Activated T-cell treated with anti-CD3 and anti-CD28 coated beads, Interleukin-2, amount 50 U/mL, for 72 hours (primary cell): Measurements from ENCODE around the gene GRAMD1A. TPM values are rescaled to one million over a fixed set of nuclear protein-coding genes. Genes with fewer than 3 reads are reported as not detected.

Source experiments
- ATAC-seq, 2 donors: fragments of 150-1000 bp; cut with Tn5 transposase; replicated peaks in 1 of 2; 2 replicates each; pipeline ENCODE4 v1.10.0; 2021; ENCODE audit warnings: moderate library complexity in 2 of 2, mild to moderate bottlenecking in 1 of 2
- DNase-seq, 2 donors: peaks; one replicate each; pipeline ENCODE4 v3.0.0; 2021 to 2022; ENCODE audit warnings: mixed read lengths in 1 of 2
- H3K27ac Mint-ChIP-seq: one replicate; pipeline ENCODE4 v1.8.0; 2022; ENCODE audit warnings: mild to moderate bottlenecking, moderate library complexity, mixed read lengths
- H3K27me3 Mint-ChIP-seq: one replicate; pipeline ENCODE4 v1.8.0; 2022; ENCODE audit warnings: low read depth, mixed read lengths
- H3K36me3 Mint-ChIP-seq, 2 donors: one replicate each; pipeline ENCODE4 v1.8.0; 2022; ENCODE audit warnings: mixed read lengths in 2 of 2, mild to moderate bottlenecking in 1 of 2; ENCODE audit not compliant: insufficient read depth in 2 of 2
- H3K4me1 Mint-ChIP-seq: one replicate; pipeline ENCODE4 v1.8.0; 2022; ENCODE audit warnings: low read depth, mixed read lengths
- H3K4me3 Mint-ChIP-seq, 2 donors: one replicate each; pipeline ENCODE4 v1.8.0; 2022; ENCODE audit warnings: mild to moderate bottlenecking in 2 of 2, mixed read lengths in 2 of 2, moderate library complexity in 2 of 2
- H3K9me3 Mint-ChIP-seq, 2 donors: one replicate each; pipeline ENCODE4 v1.8.0; 2022; ENCODE audit warnings: mixed read lengths in 2 of 2
- total RNA-seq, 2 donors: library from RNA; stranded (reverse); gene quantifications; one replicate each; pipeline ENCODE4 v1.2.3, GENCODE V29; 2022

Gene GRAMD1A
- total RNA-seq: 100 to 1,000 TPM; 233 to 236 TPM

DNA sequence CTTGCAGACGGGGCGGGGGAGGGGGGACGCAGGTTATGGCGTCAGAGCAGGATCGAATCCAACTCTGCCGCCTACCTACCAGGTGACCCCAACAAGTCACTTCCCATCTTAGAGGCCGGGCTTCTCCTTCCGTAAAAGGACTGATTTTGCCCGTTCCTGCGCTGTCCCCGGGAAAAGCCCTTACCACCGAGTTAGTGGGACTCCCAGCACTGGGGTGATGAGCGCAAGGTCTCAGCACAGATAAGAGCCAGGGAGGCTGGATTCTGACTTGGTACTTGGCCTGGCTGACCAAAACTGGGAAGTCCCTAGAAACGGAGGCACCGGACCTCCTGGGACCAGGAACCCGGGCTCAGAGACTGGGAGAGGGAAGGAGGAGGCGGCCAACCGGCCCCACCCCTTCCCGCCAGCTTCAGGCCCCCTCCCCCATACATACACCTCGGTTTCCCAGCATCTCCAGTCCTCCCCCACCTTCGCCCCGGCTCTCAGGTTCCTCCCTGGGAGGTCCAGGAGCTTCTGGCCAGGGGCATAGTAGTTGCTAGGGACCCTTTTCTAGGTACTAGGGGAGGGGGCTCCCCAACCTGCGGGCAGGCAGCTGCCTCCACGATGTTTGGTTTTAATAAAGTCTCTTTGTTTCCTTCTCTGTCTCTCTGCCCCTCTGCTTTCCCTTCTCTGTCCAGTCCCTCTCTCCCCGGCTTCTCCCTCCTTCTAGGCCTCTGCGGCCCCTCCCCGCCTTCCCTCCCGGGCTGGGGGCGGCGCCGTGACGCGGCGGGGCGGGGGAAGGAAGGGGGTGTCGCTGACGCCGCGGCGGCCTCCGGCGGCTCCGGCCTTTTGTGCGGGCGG is at the start of gene GRAMD1A:
Gene GRAMD1A (plus strand): TSS at position 826 of the 840 bp plus-strand sequence. CDS start 156 bp downstream, outside the sequence.
- peak within 1 kb of the TSS; percentile 87 to 98 for H3K4me3 Mint-ChIP-seq
- peaks cover 72% of the 10 kb centered on the region for H3K4me1 Mint-ChIP-seq
- H3K9me3 Mint-ChIP-seq: no peaks in the 10 kb centered on the region
- DNase-seq (peak; percentile 81 to 88), ATAC-seq (peak; percentile 72 to 73)
- H3K27me3 Mint-ChIP-seq: no peaks in the 10 kb centered on the region
- H3K36me3 Mint-ChIP-seq: peaks cover 22 to 32% of the 10 kb centered on the region in 2 donors
- peak within 1 kb of the TSS; percentile 85 for H3K27ac Mint-ChIP-seq

DNA sequence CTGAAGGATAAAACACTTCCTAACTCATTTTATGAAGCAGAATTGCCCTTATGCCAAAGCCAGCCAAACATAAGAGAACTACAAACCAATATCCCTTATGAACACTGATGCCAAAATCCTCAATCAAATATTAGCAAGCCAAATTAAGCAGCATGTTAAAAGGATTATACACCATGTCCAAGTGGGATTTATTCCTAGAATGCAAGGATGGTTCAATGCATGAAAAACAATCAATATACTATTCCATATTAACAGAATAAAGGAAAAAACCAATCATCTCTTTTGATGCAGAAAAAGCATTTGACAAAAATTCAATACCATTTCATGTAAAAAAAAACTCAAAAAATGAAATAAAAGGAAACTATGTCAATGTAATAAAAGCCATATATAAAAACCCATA is 47.0 kb upstream of the GRAMD1A start:
- H3K9me3 Mint-ChIP-seq: peaks cover 28 to 33% of the 10 kb centered on the region in 2 donors

DNA sequence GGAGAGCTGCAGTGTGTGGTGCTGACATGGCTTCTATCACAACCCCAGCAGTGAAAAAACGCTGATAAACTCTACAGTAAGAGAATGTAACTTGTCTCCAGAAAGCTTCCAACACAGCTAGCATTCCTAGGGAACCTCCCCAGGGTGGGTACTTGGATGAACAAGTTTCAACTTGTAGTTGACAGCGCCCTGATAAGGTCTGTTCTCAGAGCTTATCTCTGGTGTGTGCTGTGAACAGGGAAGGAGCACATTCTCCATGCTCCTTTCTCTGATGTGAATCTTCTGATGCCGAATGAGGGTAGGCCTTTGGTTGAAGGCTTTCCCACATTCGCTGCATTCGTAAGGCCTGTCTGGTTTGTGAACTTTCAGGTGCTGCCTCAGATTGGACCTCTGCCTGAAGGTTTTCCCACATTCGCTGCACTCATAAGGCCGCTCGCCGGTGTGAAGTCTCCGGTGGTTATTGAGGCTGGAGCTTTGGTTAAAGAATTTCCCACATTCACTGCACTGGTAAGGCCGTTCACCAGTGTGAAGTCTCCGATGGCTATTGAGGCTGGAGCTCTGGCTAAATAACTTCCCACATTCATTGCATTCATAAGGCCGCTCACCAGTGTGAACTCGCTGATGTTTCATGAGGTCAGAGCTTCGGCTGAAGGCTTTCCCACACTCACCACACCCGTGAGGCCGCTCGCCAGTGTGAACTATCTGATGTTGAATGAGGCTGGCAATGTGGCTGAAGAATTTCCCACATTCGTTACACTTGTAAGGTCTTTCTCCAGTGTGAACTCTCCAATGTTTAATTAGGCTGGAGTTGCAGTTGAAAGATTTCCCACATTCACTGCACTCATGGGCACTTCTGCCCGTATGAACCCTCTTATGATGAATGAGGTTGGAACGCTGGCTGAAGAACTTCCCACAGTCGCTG is 42.0 kb upstream of the GRAMD1A start:
- ATAC-seq (no peak), DNase-seq (no peak)
- Mint-ChIP-seq H3K27ac (no peak overlapping the region), H3K4me1 (peaks cover 21% of the 10 kb centered on the region), H3K4me3 (no peak overlapping the region), H3K27me3 (no peaks in the 10 kb centered on the region), H3K36me3 (peaks cover 64 to 85% of the 10 kb centered on the region in 2 donors), H3K9me3 (peaks cover 30 to 44% of the 10 kb centered on the region in 2 donors)

More for the DNA sequence above, 47.0 kb upstream of the GRAMD1A start:
- ATAC-seq: no peak
- H3K36me3 Mint-ChIP-seq: peaks cover 39 to 74% of the 10 kb centered on the region in 2 donors
- no peak overlapping the region for H3K27ac Mint-ChIP-seq
- DNase-seq: no peak
- H3K27me3 Mint-ChIP-seq: no peaks in the 10 kb centered on the region
- no peak overlapping the region for H3K4me3 Mint-ChIP-seq
- no peaks in the 10 kb centered on the region for H3K4me1 Mint-ChIP-seq

DNA sequence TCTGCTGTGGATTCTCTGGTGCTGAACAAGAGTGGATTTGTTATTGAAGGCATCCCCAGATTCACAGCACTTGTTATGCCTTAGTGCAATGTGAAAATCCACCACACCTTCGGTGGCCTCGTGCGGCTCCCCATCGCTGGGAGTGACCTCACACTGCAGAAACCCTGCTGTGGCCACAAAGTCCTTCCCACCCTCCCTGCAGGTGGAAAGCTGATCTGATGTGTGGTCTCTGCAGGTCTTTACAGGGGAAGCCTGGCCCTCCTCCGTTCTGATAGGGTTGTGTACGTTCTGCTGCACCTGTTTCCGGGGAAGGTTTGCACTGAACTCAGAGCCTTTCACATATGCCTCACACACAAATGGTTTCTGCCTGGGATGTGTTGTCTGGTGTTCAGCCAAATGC is 41.1 kb upstream of the GRAMD1A start:
- Mint-ChIP-seq H3K9me3 (peaks cover 29 to 44% of the 10 kb centered on the region in 2 donors), H3K4me3 (no peak overlapping the region), H3K27me3 (no peaks in the 10 kb centered on the region), H3K27ac (no peak overlapping the region), H3K4me1 (peaks cover 25% of the 10 kb centered on the region), H3K36me3 (peaks cover 66 to 80% of the 10 kb centered on the region in 2 donors)
- no peak for ATAC-seq
- no peak for DNase-seq

DNA sequence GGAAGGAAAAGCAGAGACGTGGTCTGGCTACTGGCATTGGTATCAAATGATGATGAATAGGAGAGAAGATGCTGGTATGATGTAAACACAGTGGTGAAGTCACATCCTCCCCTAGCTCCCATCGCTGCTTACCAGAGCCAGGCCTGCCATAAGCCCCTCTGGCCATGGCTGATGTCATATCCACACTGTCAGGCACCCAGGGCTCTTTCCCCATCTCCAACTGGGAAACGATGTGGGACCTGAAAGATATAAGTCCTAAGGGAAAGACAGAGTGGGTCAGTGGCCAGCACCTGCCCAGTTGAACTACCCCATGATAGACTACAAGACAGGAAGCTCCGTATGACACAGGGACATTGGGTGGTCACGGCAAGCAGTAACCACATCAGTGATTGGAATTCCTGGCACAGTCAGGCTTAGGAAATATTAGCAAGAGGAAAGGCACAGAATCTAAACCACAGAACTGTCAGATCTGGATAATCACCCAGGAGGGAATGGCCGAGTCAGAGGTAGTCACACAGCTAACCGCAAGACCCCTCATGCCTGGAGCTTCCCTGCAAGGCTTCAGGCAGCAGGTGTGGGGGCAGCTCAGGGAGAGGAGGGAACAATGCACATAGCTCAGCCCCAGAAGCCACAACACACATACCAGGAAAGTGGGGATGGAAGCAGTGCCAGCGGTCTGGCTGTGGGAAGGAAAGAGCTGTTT is 39.9 kb upstream of the GRAMD1A start:
- H3K27me3 Mint-ChIP-seq: no peaks in the 10 kb centered on the region
- H3K9me3 Mint-ChIP-seq: peaks cover 25 to 40% of the 10 kb centered on the region in 2 donors

DNA sequence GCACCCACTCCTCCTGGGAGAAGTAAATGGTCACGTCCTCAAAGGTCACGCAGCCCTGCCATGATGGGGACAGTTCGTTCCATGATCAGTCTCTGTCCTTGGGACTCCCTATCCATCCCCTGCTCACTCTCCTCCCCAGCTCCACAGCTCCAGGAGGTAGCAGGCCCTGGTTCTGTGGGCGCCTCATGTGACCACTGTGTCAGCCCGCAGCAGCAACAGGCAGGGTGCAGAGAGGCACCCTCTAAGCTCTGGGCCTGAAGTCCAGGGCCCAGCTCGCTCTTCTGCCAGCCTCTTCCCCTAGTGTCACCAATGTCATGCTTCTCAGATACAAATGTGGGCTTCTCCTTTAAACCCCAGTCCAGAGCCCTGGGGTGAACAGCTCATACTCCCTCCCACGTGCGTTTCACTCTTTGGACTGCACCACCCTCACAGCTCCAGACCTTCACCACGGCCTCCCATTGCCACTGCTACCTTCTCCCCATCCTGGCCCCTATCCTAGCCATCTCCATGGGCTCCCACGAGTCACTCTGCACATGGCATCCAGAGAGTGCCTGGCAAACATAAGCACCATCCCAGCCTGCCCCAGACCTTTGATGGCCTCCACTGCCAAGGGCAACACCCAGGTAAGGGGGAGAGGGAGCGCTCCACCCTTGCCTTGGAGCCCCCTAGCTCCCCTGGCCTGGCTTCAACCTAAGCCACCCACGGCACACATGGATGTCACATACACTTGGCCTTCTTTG is 39.0 kb upstream of the GRAMD1A start:
- peaks cover 25% of the 10 kb centered on the region for H3K4me1 Mint-ChIP-seq
- no peak for ATAC-seq
- no peak for DNase-seq
- peak overlapping the region in 1 of 2 donors; percentile 98 for H3K4me3 Mint-ChIP-seq
- H3K36me3 Mint-ChIP-seq: peaks cover 62 to 67% of the 10 kb centered on the region in 2 donors
- no peak overlapping the region for H3K27ac Mint-ChIP-seq
- no peaks in the 10 kb centered on the region for H3K27me3 Mint-ChIP-seq
- H3K9me3 Mint-ChIP-seq: peaks cover 24 to 38% of the 10 kb centered on the region in 2 donors

More for the DNA sequence above, 39.9 kb upstream of the GRAMD1A start:
- no peak for ATAC-seq
- DNase-seq: no peak
- Mint-ChIP-seq H3K4me1 (peaks cover 25% of the 10 kb centered on the region), H3K36me3 (peaks cover 62 to 70% of the 10 kb centered on the region in 2 donors), H3K4me3 (peak overlapping the region in 1 of 2 donors; percentile 40), H3K27ac (no peak overlapping the region)

DNA sequence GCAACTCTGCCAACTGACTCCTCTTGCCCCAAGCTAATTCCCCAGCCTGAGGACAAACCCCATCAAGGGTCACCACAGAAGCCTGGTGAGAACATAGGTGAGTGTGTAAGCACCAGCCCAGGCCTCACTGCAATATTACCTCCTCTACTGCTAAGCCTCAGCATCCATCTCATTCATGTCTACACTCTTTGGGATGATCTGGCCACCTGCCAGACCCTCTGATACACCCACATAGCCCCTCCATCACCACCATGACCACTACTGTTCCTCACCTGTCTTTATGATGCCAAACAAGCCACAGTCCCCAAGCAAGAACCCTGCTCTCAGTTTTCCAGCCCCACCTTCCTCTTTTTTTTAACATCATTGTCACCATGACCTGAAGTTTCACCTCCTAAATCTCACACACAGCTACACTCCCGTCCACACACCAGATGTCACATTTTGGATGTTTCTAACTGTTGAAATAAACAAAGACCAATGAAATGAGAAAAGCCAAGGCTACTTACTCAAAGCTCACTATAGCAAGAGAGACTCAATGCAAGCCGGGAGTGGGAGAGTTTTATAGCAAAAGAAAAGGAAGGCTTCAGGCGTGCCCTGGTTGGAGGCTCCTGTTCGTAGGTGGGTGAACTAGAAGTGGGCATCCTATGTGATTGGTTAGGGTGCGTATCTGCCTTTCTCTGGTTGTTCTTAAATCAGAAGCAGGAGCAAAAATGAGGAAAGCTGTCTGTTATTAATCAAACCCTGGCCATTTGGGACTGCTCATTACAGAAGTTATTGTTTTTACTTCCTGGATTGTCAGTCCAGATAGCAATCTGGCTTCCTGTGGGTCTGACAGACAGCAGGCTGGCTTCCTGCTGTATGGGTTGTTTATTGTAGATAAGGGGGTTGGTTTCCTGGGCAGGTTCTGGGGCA is 38.1 kb upstream of the GRAMD1A start:
- ATAC-seq (no peak), DNase-seq (no peak)
- H3K4me1 Mint-ChIP-seq: peaks cover 25% of the 10 kb centered on the region
- H3K36me3 Mint-ChIP-seq: peaks cover 61% of the 10 kb centered on the region in 2 donors
- H3K4me3 Mint-ChIP-seq: peak overlapping the region; percentile 98
- peak overlapping the region; percentile 21 for H3K27ac Mint-ChIP-seq
- H3K9me3 Mint-ChIP-seq: peaks cover 20 to 37% of the 10 kb centered on the region in 2 donors
- H3K27me3 Mint-ChIP-seq: no peaks in the 10 kb centered on the region

DNA sequence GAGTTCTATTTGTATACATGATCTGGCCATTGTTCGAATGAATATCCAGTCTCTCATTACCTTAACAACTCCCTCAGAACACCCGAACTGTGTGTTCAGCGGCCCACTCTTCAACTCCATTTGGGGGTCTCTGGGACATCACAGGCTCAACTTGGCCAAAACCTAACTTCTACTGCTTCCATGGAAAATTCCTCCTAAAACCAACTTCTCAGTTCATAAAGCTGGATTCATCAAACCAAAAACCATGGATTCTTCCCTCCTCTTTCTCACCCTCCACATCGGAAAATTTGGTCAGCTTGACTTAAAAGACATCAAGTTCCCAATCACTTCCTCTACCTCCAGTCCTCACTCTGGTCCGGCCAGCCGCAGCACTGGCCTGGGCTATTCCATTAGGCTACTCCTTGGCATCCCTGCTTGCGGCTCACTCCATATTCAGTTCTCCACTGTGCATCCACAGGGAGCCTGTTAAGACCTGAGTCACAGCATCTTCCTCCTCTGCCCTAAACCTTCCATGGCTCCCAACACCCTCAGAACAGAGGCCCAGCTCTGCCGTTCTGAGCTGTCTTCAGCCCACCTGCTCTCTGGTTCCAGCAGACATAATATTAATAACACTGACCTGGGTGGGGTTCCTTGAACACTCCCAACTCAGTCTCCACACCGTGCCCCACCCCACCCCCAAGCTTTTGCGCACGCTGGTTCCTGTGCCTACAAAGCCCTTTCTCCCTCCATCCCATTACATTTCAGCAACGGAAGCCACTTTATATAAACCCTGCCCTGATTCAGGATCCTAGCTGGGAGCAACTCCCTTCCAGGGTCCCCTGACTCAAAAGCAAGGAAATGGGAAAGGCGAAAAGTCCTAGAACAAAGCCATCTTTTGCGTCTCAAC is 37.2 kb upstream of the GRAMD1A start:
- Mint-ChIP-seq H3K9me3 (peaks cover 19 to 37% of the 10 kb centered on the region in 2 donors), H3K4me1 (peaks cover 25% of the 10 kb centered on the region), H3K27me3 (no peaks in the 10 kb centered on the region), H3K4me3 (peak overlapping the region; percentile 98), H3K27ac (peak overlapping the region; percentile 21), H3K36me3 (peaks cover 54 to 56% of the 10 kb centered on the region in 2 donors)
- DNase-seq (no peak), ATAC-seq (peak in 1 of 2 donors; percentile 14)

DNA sequence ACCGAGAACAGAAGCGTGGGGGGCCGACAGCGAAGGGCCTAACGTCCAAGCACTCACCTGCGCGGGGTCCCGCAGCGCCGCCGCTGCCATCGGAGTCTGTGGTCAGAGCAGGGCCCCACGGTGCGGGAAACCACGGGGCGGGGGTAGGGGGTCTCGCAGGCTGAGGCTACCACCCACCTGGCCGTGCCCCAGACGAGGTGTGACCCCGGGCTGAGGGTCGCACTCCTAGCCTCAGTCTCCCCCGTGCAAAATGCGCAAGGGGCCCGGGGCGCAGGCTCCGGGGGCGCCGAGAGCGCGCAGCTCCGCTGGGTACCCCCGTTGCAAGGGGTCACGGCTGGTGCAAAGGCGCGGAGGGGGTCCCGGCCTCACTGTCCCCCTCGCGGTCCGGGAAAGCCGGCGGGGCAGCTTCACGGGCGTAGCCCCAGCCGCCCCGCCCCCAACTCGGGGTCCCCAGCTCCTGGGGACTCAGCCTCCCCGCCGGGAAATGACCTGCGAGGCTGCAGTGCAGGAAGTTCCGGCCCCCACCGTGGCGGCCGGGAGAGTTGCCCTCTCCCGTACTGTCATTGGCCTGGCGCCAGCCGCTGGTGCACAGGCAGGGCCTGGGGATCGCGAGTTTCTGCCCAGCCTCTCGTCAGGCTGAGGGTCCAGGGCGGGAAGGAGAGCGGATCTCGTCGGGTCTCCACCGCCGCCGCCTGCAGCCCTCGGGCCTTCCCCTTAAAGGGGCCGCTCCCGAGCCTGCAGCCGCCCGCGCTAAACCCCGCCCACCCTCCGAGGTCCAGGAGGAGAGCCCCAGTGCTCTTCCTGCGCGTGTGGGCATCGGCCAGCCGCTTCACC is 36.3 kb upstream of the GRAMD1A start, which contains the start of gene ZNF792:
Gene ZNF792 (minus strand): TSS at position 657 of the 834 bp plus-strand sequence. CDS start 567 bp downstream, at position 90.
- H3K4me1 Mint-ChIP-seq: peaks cover 25% of the 10 kb centered on the region
- ATAC-seq (peak; percentile 84 to 88), DNase-seq (peak; percentile 68 to 71)
- H3K9me3 Mint-ChIP-seq: peaks cover 19 to 33% of the 10 kb centered on the region in 2 donors
- H3K36me3 Mint-ChIP-seq: peaks cover 45 to 47% of the 10 kb centered on the region in 2 donors
- H3K4me3 Mint-ChIP-seq: peak within 1 kb of the TSS; percentile 98
- peak within 1 kb of the TSS; percentile 21 for H3K27ac Mint-ChIP-seq
- H3K27me3 Mint-ChIP-seq: no peaks in the 10 kb centered on the region

DNA sequence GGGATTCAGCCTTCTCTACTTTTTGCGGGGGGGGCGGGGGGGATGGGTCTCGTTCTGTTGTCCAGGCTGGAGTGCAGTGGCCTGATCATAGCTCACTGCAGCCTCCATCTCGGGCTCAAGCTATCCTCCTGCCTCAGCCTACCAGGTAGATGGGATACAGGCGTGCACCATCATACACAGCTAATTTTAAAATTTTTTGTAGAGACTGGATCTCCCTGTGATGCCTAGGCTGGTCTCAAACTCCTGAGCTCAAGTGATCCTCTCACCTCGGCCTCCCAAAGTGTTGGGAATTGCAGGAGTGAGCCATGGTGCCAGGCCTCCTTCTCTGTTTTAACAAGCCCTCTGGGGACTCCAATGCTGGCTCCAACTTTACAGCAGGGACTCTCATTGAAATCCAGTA is 35.5 kb upstream of the GRAMD1A start:
- Mint-ChIP-seq H3K9me3 (peaks cover 18 to 29% of the 10 kb centered on the region in 2 donors), H3K4me1 (peaks cover 25% of the 10 kb centered on the region), H3K4me3 (peak overlapping the region; percentile 79 to 98), H3K27ac (no peak overlapping the region), H3K27me3 (no peaks in the 10 kb centered on the region), H3K36me3 (peaks cover 37 to 39% of the 10 kb centered on the region in 2 donors)
- DNase-seq (no peak), ATAC-seq (no peak)
